Endothelial cell of umbilical vein (primary cell): ENCODE results near the gene ZNF511. TPM values are rescaled to one million over a fixed set of nuclear protein-coding genes. Genes with fewer than 3 reads are reported as not detected.

Experiments
- BruUV-seq: library from RNA; stranded (reverse); fragments of 400-500 nt; replicated peaks from 2 replicates; lab custom pipeline; 2021; lab: Mats Ljungman, UMichigan
- CTCF ChIA-PET: fragments of 300-600, 350-600 bp; sonication (Branson Sonifier 250); formaldehyde crosslinking; loops from one replicate; lab custom pipeline; 2021; ENCODE audit warnings: antibody characterized with exemption, inconsistent platforms; lab: Charles Lee
- POLR2A ChIA-PET: fragments of 300-600, 350-600 bp; sonication (Branson Sonifier 250); formaldehyde crosslinking; loops from one replicate; lab custom pipeline; 2021; ENCODE audit warnings: antibody characterized with exemption, inconsistent platforms; lab: Charles Lee
- DNase-seq: peaks from one replicate; pipeline ENCODE4 v3.0.0-alpha.2; 2011; ENCODE audit warnings: low read depth, low spot score
- FAIRE-seq: peaks from 2 replicates; lab custom pipeline; 2011; peaks lifted over from hg19 to GRCh38; lab: Jason Lieb, UNC
- H2AFZ ChIP-seq: 2 replicates; pipeline ENCODE4 v1.6.0; 2012; ENCODE audit warnings: low read depth, low read length, control low read depth, inconsistent platforms
- H3K27ac ChIP-seq: 2 replicates; pipeline ENCODE4 v1.5.1; 2011; ENCODE audit warnings: low read depth, mild to moderate bottlenecking, control low read depth, low read length, moderate library complexity; ENCODE audit not compliant: insufficient read depth
- H3K27me3 ChIP-seq, 2 experiments: 2 replicates each; pipeline versions ENCODE4 v1.6.0 to v1.6.1; 2011; ENCODE audit warnings: low read length in 2 of 2, mixed read lengths in 1 of 2; ENCODE audit not compliant: control insufficient read depth in 2 of 2, insufficient read depth in 2 of 2
- H3K36me3 ChIP-seq, 2 experiments: 2 replicates in 1 of 2; 3 replicates in 1 of 2; pipeline ENCODE4 v1.5.1; 2011; ENCODE audit warnings: low read length in 2 of 2, mild to moderate bottlenecking in 1 of 2, moderate library complexity in 1 of 2; ENCODE audit not compliant: control insufficient read depth in 2 of 2, insufficient read depth in 2 of 2; ENCODE audit errors: extremely low read depth in 1 of 2
- H3K4me1 ChIP-seq: 3 replicates; pipeline ENCODE4 v1.5.1; 2011; ENCODE audit warnings: mild to moderate bottlenecking, low read length; ENCODE audit not compliant: control insufficient read depth, insufficient read depth; ENCODE audit errors: extremely low read depth
- H3K4me2 ChIP-seq: 2 replicates; pipeline ENCODE4 v1.6.1; 2011; ENCODE audit warnings: low read length, control low read depth, mixed read lengths; ENCODE audit not compliant: insufficient read depth
- H3K4me3 ChIP-seq, 3 experiments: fragments of 200-600 bp in 1 of 3; sonication (generic), shearing (Covaris generic) in 1 of 3; replicated peaks in 1 of 3; 2 replicates each; pipeline ENCODE4 v1.5.1; 2011 to 2016; ENCODE audit warnings: control low read depth in 3 of 3, low read length in 3 of 3, mild to moderate bottlenecking in 2 of 3, inconsistent platforms in 1 of 3, low read depth in 1 of 3, moderate library complexity in 1 of 3; ENCODE audit not compliant: insufficient read depth in 1 of 3
- H3K79me2 ChIP-seq: 2 replicates; pipeline ENCODE4 v1.6.0; 2012; ENCODE audit warnings: low read length, inconsistent platforms; ENCODE audit not compliant: control insufficient read depth, insufficient read depth
- H3K9ac ChIP-seq: replicated peaks from 2 replicates; pipeline ENCODE3; 2011; ENCODE audit warnings: low read length, control low read depth; ENCODE audit not compliant: insufficient read depth; ENCODE audit errors: extremely low read depth
- H3K9me1 ChIP-seq: replicated peaks from 3 replicates; pipeline ENCODE4 v1.6.0; 2011; ENCODE audit warnings: mild to moderate bottlenecking, low read length; ENCODE audit not compliant: control insufficient read depth, insufficient read depth; ENCODE audit errors: extremely low read depth
- H3K9me3 ChIP-seq: replicated peaks from 2 replicates; pipeline ENCODE4 v1.5.1; 2012; ENCODE audit warnings: low read length, inconsistent platforms; ENCODE audit not compliant: control insufficient read depth, insufficient read depth
- H4K20me1 ChIP-seq: replicated peaks from 2 replicates; pipeline ENCODE3; 2011; ENCODE audit warnings: mild to moderate bottlenecking, low read length; ENCODE audit not compliant: control insufficient read depth, insufficient read depth; ENCODE audit errors: extremely low read depth
- EZH2 ChIP-seq: IDR thresholded peaks from 2 replicates; pipeline ENCODE4 v1.6.1; 2012; ENCODE audit warnings: borderline replicate concordance, low read depth, mild to moderate bottlenecking, moderate library complexity, low read length, inconsistent platforms; ENCODE audit not compliant: severe bottlenecking
- FOS ChIP-seq: IDR thresholded peaks from 2 replicates; pipeline ENCODE4 v1.6.1; 2011; ENCODE audit warnings: mild to moderate bottlenecking, low read length, moderate library complexity, borderline replicate concordance; ENCODE audit not compliant: insufficient read depth
- GATA2 ChIP-seq: IDR thresholded peaks from 2 replicates; pipeline ENCODE4 v1.7.0; 2011; ENCODE audit warnings: low read depth, mild to moderate bottlenecking, moderate library complexity, mixed read lengths, low read length; ENCODE audit not compliant: insufficient read length, insufficient read depth
- JUN ChIP-seq: IDR thresholded peaks from 2 replicates; pipeline ENCODE4 v1.6.1; 2011; ENCODE audit warnings: borderline replicate concordance, low read depth; ENCODE audit not compliant: insufficient read length, insufficient read depth
- MYC ChIP-seq: IDR thresholded peaks from one replicate; pipeline ENCODE4 v1.6.1; 2011; ENCODE audit warnings: mild to moderate bottlenecking, low read depth, low read length
- POLR2A ChIP-seq: IDR thresholded peaks from 2 replicates; pipeline ENCODE4 v1.6.1; 2012; ENCODE audit warnings: low read depth, mild to moderate bottlenecking, control low read depth, low read length
- POLR2AphosphoS5 ChIP-seq: IDR thresholded peaks from 2 replicates; pipeline ENCODE4 v1.6.1; 2012; ENCODE audit warnings: low read depth, mild to moderate bottlenecking, control low read depth, low read length, moderate library complexity; ENCODE audit not compliant: insufficient read depth
- dilution Hi-C: fragments of 300-500 bp; cut with MboI; formaldehyde crosslinking; loops from one replicate; pipeline ENCODE4 v1.15.0; 2019; ENCODE audit warnings: low sequenced_read_pairs; ENCODE audit not compliant: extremely low pct_ligation_motif_present
- intact Hi-C: fragments of 100-400 bp; cut with micrococcal nuclease; formaldehyde crosslinking; loops from one replicate; pipeline ENCODE4 v1.10.0; 2022
- polyA plus RNA-seq, 4 experiments: library from polyadenylated mRNA; depleted of rRNA in 3 of 4; stranded (reverse) in 3 of 4; unstranded in 1 of 4; fragments of >200 nt; gene quantifications; 2 replicates each; pipeline versions ENCODE4 v1.2.1 to v1.2.3, GENCODE V29; 2011 to 2012; ENCODE audit warnings: missing spikeins in 1 of 4
- total RNA-seq: library from RNA; stranded (reverse); gene quantifications from 2 replicates; pipeline ENCODE4 v1.2.3, GENCODE V29; 2021
- TF ChIP-seq, protein P1 (sequence below): IDR thresholded peaks from 2 replicates; pipeline ENCODE4 v1.6.1; 2011; ENCODE audit not compliant: insufficient read depth, insufficient read length
- TF ChIP-seq, protein P2 (sequence below), 2 donors: IDR thresholded peaks; 1 replicate in 1 of 2; 2 replicates in 1 of 2; pipeline ENCODE4 v1.5.1; 2011; ENCODE audit warnings: low read length in 2 of 2, mild to moderate bottlenecking in 2 of 2, moderate library complexity in 2 of 2, control low read depth in 1 of 2, inconsistent platforms in 1 of 2, low read depth in 1 of 2; ENCODE audit not compliant: insufficient read depth in 1 of 2; ENCODE audit errors: extremely low read depth in 1 of 2

The ZNF511 gene
- total and polyA plus RNA-seq, 2 donors (not counting 3 experiments of a cell fraction or from before 2014, with no cell fraction given), result 25.6 to 37.9 TPM

DNA sequence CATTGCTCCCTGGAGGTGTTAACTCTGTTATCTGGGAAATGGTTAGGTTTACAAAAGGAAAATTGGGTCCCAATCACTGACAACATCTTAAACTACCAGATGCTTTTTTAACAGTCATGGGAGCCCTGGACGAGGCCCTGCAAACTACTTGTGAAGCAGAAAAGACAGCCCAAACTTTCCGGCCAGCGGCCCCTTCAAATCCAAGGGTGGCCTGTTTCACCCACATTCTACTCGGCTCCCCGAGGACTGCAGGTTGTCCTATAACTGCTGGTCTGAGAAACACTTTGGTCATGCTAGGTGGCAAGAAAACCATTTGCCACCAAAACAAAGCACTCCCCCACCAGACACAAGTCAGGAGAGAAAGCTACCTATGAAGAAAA is 2.6 kb upstream of the ZNF511 start:
- no peak overlapping the region for H3K9ac ChIP-seq
- POLR2A ChIA-PET, result no interaction called here
- dilution Hi-C loops, result no loop called here
- H3K79me2 ChIP-seq, result peaks cover 41% of the 10 kb centered on the region
- H3K4me1 ChIP-seq, result peaks cover 7% of the 10 kb centered on the region
- H3K36me3 ChIP-seq, result peaks cover 4 to 14% of the 10 kb centered on the region in 2 experiments
- no peaks in the 10 kb centered on the region for H3K9me1 ChIP-seq
- H3K9me3 ChIP-seq, result no peaks in the 10 kb centered on the region
- no peak for TF ChIP-seq GATA2
- TF ChIP-seq EZH2, result no peak
- no peak for TF ChIP-seq MYC
- no peak for TF ChIP-seq JUN
- no peak for TF ChIP-seq POLR2AphosphoS5
- TF ChIP-seq, protein P1, sequence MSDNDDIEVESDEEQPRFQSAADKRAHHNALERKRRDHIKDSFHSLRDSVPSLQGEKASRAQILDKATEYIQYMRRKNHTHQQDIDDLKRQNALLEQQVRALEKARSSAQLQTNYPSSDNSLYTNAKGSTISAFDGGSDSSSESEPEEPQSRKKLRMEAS, result no peak
- no peak for TF ChIP-seq POLR2A
- TF ChIP-seq FOS, result no peak
- TF ChIP-seq, protein P2, sequence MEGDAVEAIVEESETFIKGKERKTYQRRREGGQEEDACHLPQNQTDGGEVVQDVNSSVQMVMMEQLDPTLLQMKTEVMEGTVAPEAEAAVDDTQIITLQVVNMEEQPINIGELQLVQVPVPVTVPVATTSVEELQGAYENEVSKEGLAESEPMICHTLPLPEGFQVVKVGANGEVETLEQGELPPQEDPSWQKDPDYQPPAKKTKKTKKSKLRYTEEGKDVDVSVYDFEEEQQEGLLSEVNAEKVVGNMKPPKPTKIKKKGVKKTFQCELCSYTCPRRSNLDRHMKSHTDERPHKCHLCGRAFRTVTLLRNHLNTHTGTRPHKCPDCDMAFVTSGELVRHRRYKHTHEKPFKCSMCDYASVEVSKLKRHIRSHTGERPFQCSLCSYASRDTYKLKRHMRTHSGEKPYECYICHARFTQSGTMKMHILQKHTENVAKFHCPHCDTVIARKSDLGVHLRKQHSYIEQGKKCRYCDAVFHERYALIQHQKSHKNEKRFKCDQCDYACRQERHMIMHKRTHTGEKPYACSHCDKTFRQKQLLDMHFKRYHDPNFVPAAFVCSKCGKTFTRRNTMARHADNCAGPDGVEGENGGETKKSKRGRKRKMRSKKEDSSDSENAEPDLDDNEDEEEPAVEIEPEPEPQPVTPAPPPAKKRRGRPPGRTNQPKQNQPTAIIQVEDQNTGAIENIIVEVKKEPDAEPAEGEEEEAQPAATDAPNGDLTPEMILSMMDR (IDR thresholded peaks at IDR 0.05; ENCODE audit: extremely low read depth in 1 of 2, insufficient read depth in 1 of 2, low read depth in 1 of 2, low read length in 2 of 2), result no peak
- no TSS peak for BruUV-seq
- H2AFZ ChIP-seq, result no peak overlapping the region
- CTCF ChIA-PET, result no interaction called here
- no peak for DNase-seq
- H3K27ac ChIP-seq, result no peak overlapping the region
- H4K20me1 ChIP-seq, result no peaks in the 10 kb centered on the region
- H3K4me2 ChIP-seq, result no peak overlapping the region
- intact Hi-C loops, result loop anchor here (5.0 to 10.0 kb wide), 3 partner anchors 66 to 641 kb away; partner anchors contain the start of genes ECHS1 and MTG1
- no peak for FAIRE-seq
- no peaks in the 10 kb centered on the region for H3K27me3 ChIP-seq
- H3K4me3 ChIP-seq, result no peak overlapping the region
